OCI-LY7 (cell line): ENCODE measurements around the gene OPCML.

Source experiments
- EZH2phosphoT487 ChIP-seq: fragments of 200-600 bp; sonication (generic); IDR thresholded peaks from 2 replicates; pipeline ENCODE4 v1.6.1; 2018; ENCODE audit warnings: low read depth, borderline replicate concordance, mild to moderate bottlenecking, mixed run types, antibody characterized with exemption, low read length, moderate library complexity, mixed read lengths
- TF ChIP-seq, protein P1 (sequence below): fragments of 200-600 bp; sonication (generic); conservative IDR thresholded peaks from 2 replicates; pipeline ENCODE4 v1.5.1; 2014; ENCODE audit warnings: mild to moderate bottlenecking, antibody characterized with exemption, low read length, moderate library complexity, mixed read lengths

DNA sequence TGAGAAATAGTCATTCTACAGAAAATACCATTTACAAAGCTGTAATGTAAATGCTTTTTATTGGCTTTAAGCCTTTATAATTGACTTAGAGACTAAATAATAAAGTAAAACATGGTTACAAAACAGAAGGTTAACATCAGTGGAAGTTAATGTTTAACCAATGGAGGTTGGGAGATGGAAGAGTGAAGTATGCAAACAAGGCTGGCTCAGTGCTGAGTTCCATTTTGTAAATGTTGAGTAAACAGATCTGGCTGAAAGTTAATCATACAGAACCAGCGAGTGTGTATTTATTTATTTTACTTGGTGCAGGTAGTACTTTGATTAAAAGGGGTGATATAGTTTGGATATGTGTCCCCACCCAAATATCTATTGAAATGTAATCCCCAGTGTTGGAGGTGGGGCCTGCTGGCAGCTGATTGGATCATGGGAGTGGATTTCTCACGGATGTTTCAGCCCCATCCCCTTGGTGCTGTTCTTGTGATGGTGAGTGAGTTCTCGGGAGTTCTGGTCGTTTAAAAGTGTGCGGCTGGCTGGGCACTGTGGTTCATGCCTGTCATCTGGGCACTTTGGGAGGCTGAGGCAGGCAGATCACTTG, 827.4 kb downstream of the OPCML start:
- TF ChIP-seq, protein P1, sequence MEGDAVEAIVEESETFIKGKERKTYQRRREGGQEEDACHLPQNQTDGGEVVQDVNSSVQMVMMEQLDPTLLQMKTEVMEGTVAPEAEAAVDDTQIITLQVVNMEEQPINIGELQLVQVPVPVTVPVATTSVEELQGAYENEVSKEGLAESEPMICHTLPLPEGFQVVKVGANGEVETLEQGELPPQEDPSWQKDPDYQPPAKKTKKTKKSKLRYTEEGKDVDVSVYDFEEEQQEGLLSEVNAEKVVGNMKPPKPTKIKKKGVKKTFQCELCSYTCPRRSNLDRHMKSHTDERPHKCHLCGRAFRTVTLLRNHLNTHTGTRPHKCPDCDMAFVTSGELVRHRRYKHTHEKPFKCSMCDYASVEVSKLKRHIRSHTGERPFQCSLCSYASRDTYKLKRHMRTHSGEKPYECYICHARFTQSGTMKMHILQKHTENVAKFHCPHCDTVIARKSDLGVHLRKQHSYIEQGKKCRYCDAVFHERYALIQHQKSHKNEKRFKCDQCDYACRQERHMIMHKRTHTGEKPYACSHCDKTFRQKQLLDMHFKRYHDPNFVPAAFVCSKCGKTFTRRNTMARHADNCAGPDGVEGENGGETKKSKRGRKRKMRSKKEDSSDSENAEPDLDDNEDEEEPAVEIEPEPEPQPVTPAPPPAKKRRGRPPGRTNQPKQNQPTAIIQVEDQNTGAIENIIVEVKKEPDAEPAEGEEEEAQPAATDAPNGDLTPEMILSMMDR, result no peak
- no peak for TF ChIP-seq EZH2phosphoT487
